ENCODE measurements around the gene ARHGAP33.

ARHGAP33 gene, protein sequence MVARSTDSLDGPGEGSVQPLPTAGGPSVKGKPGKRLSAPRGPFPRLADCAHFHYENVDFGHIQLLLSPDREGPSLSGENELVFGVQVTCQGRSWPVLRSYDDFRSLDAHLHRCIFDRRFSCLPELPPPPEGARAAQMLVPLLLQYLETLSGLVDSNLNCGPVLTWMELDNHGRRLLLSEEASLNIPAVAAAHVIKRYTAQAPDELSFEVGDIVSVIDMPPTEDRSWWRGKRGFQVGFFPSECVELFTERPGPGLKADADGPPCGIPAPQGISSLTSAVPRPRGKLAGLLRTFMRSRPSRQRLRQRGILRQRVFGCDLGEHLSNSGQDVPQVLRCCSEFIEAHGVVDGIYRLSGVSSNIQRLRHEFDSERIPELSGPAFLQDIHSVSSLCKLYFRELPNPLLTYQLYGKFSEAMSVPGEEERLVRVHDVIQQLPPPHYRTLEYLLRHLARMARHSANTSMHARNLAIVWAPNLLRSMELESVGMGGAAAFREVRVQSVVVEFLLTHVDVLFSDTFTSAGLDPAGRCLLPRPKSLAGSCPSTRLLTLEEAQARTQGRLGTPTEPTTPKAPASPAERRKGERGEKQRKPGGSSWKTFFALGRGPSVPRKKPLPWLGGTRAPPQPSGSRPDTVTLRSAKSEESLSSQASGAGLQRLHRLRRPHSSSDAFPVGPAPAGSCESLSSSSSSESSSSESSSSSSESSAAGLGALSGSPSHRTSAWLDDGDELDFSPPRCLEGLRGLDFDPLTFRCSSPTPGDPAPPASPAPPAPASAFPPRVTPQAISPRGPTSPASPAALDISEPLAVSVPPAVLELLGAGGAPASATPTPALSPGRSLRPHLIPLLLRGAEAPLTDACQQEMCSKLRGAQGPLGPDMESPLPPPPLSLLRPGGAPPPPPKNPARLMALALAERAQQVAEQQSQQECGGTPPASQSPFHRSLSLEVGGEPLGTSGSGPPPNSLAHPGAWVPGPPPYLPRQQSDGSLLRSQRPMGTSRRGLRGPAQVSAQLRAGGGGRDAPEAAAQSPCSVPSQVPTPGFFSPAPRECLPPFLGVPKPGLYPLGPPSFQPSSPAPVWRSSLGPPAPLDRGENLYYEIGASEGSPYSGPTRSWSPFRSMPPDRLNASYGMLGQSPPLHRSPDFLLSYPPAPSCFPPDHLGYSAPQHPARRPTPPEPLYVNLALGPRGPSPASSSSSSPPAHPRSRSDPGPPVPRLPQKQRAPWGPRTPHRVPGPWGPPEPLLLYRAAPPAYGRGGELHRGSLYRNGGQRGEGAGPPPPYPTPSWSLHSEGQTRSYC

DNA sequence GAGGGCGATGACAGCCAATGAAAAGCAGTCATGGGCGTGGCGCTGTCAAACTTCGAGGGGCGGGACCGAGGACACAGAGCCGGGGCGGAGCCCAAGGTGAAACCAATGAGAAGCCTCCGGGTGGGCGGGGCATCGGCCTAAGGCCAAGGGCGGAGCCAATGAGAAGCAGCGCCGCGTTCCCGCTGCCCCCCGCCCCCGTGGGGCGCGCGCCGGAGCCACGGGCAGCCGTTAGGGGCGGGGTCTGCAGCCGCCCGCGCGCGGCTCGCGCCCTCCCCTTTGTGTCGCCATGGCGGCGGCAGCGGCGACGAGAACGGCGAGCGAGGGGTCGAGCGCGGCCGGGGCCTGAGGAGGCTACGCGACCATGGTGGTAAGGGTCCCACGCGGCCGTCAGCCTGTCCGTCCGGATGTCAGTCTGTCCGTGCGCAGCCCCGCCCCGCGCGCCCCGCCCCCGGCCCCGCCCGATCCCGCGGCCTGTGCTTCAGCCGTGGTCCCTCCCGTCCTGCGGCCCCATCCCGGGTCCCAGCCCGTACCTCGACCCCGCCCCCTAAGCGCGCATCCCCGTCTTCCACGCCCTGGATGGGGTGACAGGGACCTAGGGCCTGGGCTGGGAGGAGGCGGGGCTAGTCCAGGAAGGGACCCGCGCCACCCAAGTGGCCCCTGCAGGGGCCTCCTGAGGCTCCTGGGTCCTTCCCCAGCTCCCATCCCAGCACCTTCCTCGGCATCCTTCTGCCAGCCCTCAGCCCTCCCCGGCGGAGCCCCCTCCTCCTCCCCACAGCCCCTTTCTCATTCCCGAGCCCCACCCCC is at the start of gene ARHGAP33:
Gene ARHGAP33, plus strand, starts transcription at position 267 of the 804 bp plus-strand sequence. Its CDS starts 95 bp downstream, at position 362.
- DNase-seq (ENCODE audit: low read depth) = peak; percentile 91

GRCh38 chr19:35727053-35727955 is 48.1 kb upstream of the ARHGAP33 start:
- DNase-seq (ENCODE audit: low read depth) = no peak

DNA sequence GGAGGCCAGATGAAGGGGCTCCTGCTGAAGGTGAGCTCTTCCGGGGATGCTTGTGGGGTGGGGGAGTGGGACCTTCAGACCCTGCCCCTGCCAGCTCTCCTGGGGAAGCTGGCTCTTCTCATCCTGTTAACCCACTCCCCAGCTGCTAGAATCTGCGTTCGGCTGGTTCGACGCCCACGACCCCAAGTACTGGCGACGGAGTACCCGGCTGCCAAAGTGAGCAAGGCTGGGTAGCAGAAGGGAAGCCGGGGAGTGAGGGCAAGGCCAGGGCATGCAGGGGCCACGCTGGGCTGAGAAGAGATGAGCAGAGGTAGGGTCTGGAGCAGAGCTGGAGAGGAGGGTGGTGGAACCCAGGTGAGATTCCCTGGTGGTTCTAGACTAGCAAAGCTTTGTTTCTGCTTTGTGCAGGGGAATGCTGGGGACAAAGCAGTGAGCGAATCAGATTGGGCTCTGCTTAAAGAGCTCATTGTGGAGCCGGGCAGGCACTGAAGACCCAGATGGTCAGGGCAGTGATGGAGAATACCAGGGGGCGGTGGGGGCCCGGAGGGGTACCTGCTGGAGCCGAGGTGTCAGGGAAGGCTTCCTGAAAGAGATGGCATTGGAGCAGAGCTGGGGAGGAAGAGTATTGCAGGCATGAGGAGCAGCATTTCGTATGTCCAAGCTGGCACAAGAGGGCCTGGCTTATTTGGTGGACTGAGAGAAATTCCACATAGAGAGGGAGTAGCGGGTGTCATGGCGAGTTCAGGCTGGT is 47.2 kb upstream of the ARHGAP33 start:
- DNase-seq (ENCODE audit: low read depth) = no peak

DNA sequence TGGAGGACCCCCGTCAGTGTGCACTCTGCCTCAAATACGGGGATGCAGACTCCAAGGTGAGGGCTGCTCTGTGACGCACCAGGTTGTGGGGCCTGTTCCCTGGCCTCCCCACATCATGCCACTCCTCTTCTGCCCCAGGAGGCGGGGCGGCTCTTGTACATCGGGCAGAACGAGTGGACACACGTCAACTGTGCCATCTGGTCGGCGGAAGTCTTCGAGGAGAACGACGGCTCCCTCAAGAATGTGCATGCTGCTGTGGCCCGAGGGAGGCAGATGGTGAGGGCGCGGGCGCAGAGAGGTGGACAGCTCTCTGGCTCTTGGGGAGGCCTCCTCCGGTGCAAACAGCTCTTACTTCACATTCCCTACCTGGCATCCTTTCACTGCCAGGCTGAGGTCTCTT is 46.3 kb upstream of the ARHGAP33 start:
- DNase-seq (ENCODE audit: low read depth) = no peak

DNA sequence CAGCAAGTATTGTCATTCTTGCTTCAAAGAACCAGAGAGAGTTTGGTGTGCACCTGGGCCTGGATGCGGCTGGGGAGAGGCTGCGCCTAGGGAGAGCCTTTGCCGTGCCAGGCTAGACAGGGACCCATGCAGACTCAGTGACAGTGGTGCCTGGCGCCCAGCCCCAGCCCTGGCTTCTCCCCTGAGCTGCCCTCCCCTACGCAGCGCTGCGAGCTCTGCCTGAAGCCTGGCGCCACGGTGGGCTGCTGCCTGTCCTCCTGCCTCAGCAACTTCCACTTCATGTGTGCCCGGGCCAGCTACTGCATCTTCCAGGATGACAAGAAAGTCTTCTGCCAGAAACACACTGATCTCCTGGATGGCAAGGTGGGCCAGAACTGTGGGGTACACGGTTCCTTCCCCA is 45.6 kb upstream of the ARHGAP33 start:
- no peak for DNase-seq (ENCODE audit: low read depth)

DNA sequence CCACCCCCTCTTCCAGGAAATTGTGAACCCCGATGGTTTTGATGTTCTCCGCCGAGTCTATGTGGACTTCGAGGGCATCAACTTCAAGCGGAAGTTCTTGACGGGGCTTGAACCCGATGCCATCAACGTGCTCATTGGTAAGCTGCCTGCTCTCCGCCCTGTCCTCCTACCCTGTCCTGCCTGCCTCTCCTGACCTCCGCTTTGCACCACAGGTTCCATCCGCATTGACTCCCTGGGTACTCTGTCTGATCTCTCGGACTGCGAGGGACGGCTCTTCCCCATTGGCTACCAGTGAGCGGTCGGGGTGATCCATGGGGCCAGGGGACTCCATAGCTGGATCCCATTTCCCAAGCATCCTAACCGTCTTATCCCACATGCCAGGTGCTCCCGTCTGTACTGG is 45.0 kb upstream of the ARHGAP33 start:
- DNase-seq (ENCODE audit: low read depth) = no peak

GRCh38 chr19:35731353-35731752 is 44.0 kb upstream of the ARHGAP33 start:
- no peak for DNase-seq (ENCODE audit: low read depth)

DNA sequence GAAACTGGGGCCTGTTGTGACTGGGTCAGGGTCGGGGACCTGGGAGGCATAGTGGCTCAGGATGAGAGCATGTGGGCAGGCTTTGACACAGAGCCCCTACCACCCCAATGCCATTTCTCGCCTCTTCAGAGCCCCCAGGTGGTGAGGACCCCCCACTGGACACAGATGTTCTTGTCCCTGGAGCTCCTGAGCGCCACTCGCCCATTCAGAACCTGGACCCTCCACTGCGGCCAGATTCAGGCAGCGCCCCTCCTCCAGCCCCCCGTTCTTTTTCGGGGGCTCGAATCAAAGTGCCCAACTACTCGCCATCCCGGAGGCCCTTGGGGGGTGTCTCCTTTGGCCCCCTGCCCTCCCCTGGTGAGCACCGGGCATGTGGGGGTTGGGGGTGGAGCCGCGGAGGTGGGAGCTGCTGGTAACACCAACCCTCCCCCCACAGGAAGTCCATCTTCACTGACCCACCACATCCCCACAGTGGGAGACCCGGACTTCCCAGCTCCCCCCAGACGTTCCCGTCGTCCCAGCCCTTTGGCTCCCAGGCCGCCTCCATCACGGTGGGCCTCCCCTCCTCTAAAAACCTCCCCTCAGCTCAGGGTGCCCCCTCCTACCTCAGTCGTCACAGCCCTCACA is 43.5 kb upstream of the ARHGAP33 start:
- DNase-seq (ENCODE audit: low read depth) = no peak

GRCh38 chr19:35732540-35733179 is 42.7 kb upstream of the ARHGAP33 start:
- no peak for DNase-seq (ENCODE audit: low read depth)

- DNase-seq (ENCODE audit: low read depth) = no peak
Measured at GRCh38 chr19:35733180-35734125, 41.9 kb upstream of the ARHGAP33 start.

DNA sequence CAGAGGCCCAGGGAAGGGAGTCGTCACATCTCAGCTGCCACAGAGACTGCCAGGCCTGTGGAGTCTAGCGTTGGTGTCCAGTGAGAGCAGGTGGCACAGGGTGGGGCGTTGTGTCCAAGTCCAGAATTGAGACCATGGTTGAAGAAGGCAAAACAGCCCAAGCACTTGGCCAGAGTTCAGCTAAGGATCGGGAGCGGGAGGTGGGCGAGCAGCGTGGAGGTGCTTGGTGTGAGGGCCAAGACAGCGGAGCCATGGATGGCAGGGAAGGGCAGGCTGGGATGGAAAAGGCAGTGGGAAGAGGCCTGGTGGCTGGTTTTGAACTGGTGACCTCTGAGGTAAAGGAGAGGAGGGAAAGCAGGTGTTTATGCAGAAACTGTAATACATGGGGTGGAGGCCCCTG is 41.1 kb upstream of the ARHGAP33 start:
- no peak for DNase-seq (ENCODE audit: low read depth)

DNA sequence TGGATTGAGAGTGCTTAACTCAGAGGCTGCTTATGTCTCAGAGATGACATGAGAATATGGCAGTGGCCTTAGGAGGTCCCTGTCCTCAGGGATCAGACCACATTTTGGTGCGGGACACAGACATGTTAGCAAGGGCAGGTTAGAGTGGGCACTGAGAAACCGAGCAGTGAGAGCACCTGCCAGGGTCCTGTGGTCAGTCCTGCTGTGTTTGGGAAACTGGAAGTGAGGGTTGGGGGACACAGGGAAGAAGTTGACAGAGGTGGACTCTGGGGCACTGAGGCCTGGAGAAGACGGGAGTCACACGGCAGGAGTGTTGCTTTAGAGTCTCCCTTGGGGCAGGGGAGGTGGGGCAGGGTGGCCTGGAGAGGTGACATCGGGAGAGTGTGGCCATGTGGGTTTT is 40.5 kb upstream of the ARHGAP33 start:
- no peak for DNase-seq (ENCODE audit: low read depth)

DNA sequence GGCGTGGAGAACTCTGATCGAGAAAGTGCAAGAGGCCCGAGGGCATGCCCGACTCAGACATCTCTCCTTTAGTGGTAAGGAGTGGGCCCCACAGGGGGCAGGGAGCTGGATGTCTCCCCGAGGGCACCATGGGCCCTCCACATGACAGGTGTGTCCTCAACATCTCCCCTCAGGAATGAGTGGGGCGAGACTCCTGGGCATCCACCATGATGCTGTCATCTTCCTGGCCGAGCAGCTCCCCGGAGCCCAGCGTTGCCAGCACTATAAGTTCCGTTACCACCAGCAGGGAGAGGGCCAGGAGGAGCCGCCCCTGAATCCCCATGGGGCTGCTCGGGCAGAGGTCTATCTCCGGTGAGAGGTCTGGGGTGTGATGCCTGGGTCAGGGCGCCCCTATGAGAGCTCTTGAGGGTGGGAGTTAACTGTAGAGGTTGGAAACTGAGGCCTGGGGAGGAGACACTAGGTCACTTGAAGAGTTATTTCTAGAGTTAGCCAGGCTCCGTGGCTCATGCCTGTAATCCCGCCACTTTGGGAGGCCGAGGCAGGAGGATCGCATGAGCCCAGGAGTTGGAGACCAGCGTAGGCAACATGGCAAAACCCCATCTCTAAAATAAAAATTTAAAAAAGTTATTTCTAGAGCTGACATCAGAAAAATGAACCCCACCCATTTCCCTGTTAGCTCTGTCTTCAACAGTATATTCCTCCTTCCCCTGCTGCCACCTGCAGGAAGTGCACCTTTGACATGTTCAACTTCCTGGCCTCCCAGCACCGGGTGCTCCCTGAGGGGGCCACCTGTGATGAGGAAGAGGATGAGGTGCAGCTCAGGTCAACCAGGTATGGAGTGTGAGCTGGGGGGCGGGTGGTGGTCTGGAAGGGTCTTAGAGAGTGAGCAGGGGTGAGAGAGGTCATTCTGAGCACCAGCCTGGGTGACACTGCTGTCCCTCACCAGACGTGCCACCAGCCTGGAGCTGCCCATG is 38.2 kb upstream of the ARHGAP33 start:
- no peak for DNase-seq (ENCODE audit: low read depth)

GRCh38 chr19:35738021-35738886 is 37.1 kb upstream of the ARHGAP33 start:
- DNase-seq (ENCODE audit: low read depth) = no peak

- no peak for DNase-seq (ENCODE audit: low read depth)
Measured at GRCh38 chr19:35738887-35739229, 36.5 kb upstream of the ARHGAP33 start.

Data from fibroblast of gingiva (primary cell).